ENCODE measurements around the gene KMT2E.

DNA sequence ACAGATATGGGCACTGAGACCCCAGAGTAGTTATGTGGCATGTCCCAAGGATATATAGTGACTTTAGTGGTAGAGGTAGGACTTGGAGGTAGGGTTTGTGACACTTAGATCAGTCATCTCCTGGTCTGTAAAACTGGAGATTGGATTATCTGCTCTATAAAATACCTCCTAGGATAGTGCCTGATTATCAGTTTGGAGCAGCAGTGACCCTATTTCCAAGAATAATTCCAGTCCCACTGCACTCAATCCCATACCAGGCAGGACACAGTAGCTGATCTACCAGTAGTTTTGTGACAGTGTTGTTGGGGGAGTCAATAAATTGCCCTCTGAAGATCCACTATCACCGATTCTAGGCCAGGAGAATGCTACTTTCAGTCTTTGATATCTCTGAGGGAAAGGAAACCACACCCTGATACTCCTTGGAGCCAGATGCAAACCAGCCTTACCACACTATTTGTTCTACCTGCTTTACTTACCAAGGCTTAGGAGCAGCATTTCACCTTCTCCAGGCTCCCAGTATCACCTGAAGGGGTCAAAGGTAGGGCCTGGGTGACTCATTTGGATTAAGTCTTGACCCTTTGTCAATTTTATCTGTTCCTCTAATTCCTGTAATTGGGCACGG is 30.6 kb downstream of the KMT2E start:
- no peak for TF ChIP-seq CTCF (IDR thresholded peaks at IDR 0.05)
- no peak for TF ChIP-seq POLR2AphosphoS5 (IDR thresholded peaks at IDR 0.05)
- no peak for TF ChIP-seq EP300 (IDR thresholded peaks at IDR 0.05)
- TF ChIP-seq POLR2A (IDR thresholded peaks at IDR 0.05): no peak
